ENCODE results near the gene MYMK. TPM values are rescaled to one million over a fixed set of nuclear protein-coding genes. Genes with fewer than 3 reads are reported as not detected.
A peak's percentile ranks its signal among the peaks of the same experiment; 100 is the strongest.

MYMK gene
- total RNA-seq, 1 experiment from 2014 or later = not detected

DNA sequence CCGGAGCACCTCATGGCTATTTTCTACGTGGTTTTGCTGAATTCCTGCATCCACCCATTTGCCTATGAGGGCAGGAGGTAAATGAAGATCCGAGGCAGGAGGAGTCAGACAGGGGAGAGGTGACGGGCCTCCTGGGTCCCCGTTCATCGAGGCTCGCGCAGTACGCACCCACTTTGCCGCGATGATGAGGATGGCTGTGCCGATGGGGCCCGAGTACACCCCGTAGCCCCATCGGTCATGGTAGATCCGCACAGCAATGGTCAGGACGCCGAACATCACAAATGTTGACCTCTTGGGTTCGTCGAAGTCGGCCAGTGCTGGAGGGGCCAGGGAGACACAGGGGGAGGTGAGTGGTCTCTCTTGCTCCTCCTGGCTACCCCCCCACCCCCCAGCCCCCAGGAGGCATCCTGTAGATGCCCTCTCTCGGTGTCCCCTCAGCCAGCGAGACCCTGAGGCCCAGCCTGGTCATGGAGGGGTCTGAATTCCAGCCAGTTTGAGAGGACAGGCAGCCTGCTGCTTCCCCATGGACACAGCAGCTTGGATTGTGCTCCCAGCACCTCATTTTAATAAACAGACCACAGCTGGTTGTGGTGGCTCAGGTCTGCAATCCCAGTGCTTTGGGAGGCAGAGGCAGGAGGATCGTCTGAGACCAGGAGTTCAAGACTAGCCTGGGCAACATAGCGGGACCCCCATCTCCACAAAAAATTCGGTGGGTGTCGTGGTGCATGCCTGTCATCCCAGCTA lies 5.9 kb downstream of the MYMK start:
- no peak for DNase-seq (ENCODE audit: low spot score)

GRCh38 chr9:133518200-133518599 lies 6.6 kb downstream of the MYMK start:
- no peak for DNase-seq (ENCODE audit: low spot score)

GRCh38 chr9:133517711-133518110 lies 7.0 kb downstream of the MYMK start:
- no peak for DNase-seq (ENCODE audit: low spot score)

GRCh38 chr9:133516961-133517350 lies 7.8 kb downstream of the MYMK start:
- no peak for DNase-seq (ENCODE audit: low spot score)

- DNase-seq (ENCODE audit: low spot score) = no peak
Measured at GRCh38 chr9:133516256-133516960, 8.4 kb downstream of the MYMK start.

DNA sequence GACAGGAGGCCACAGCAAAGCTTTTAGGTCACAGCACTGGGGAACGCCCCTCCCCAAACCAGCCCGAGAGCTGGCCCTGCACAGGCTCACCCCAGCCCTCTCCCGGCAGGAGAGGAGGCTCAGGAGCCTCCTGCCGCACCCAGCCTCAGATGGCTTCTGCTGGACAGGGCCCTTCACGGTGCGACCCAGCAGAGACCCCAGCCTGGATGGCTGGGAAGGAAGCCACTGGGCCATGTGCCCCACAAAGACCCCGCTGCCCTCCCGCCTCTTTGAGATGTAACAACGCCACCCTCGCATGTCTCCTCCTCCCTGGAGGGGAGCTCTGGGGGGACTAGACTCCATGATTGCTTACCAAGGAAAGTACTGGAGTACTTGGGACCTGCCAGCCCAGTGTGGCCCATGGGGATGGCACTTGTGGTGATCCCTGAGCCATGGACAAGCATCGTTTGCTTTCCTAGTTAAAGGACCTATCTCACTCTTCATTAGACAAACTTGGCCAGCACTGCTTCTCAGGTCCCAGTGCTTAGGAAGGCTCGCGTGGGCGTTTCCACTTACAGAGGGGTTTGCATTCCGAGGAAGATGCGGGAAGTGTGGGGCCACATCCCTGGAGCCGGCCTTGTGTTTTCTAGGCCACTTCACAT lies 9.0 kb downstream of the MYMK start:
- no peak for DNase-seq (ENCODE audit: low spot score)

DNA sequence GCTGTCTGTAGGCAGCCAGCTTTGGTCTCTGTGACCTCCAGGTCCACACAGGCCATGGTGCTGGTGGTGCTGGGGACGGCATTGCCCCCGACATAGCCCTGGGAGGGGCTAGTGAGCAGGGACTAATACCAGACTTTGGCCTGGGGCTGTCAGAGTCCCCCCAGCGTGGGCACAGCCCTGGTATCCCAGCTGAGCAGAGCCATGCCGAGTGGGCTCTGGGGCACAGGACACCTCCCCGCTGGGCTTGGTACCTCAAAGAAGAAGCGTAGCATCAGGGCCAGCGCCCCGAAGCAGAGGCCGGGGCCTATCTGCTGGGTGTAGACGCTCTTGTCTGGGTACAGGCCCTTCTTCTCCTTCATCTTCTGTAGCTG lies 9.5 kb downstream of the MYMK start:
- DNase-seq (ENCODE audit: low spot score) = no peak

GRCh38 chr9:133514460-133515239 lies 10.1 kb downstream of the MYMK start:
- DNase-seq (ENCODE audit: low spot score) = no peak

- no peak for DNase-seq (ENCODE audit: low spot score)
Measured at GRCh38 chr9:133513214-133514100, 11.3 kb downstream of the MYMK start.

DNA sequence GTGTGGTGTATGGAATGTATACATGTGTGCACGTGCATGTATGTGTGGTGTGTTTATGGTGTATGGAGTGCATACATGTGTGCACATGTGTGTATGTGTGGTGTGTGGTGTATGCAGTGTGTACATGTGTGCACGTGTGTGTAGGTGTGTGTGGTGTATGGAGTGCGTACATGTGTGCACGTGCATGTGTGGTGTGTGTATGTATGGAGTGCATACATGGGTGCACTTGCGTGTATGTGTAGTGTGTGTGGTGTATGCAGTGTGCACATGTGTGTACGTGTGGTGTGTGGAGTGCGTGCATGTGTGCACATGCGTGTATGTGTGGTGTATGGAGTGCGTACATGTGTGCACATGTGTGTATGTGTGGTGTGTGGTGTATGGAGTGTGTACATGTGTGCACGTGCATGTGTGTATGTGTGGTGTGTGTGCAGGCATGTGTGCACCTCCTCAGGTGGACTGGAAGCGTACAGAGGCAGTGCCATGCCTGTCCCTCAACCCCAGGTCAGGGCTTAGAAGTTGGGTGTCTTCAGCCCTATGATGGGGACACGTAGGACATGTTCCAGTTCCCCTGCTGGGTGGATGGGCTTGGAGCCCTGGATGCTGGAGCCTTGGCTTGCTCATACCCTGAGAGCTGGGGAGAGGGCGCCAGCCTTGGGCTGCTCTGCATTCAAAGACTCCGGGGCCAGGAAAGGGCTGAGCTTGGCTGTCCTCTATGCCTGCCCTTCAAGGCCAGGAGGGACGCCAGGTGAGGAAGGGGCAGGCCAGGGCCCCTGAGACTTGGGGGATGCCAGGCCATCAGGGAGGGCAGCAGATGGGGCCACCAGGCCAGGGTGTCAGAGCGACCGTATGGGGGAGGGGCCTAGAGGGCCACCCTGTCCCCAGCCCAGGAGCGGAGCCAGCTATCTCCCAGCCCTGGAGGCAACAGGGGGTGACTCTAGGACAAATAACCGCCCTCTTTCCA lies 12.2 kb downstream of the MYMK start:
- DNase-seq (ENCODE audit: low spot score) = no peak

- DNase-seq (ENCODE audit: low spot score) = no peak
Measured at GRCh38 chr9:133511607-133512006, 13.2 kb downstream of the MYMK start.

DNA sequence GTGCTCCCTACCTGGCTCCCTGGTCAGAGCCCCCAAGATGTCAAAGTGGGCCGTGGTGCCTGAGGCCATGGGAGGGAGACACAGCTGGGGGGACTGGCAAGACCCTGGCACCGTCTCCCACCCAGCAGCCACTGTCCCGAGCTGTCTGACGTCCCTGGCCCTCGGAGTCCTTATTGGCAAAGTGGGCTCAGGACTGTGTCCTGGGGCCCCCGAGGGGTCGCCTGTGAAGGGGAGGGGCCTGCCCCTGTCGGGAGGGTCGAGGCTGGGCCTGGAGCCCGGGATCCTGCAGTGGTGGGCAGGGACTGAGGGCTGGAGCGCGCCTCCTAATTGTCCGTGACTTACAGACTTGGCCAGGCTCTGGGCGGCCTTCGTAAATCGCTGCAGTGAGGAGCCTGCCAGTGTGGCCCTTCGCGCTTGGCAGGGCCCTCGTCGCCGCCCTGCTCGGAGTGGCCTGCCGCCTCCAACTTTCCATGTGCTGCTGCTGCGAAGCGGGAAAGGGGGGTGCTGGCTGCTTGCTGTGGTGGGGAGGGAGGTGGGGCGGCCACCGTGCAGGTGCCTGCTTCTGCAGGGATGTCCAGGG lies 13.7 kb downstream of the MYMK start:
- no peak for DNase-seq (ENCODE audit: low spot score)

DNA sequence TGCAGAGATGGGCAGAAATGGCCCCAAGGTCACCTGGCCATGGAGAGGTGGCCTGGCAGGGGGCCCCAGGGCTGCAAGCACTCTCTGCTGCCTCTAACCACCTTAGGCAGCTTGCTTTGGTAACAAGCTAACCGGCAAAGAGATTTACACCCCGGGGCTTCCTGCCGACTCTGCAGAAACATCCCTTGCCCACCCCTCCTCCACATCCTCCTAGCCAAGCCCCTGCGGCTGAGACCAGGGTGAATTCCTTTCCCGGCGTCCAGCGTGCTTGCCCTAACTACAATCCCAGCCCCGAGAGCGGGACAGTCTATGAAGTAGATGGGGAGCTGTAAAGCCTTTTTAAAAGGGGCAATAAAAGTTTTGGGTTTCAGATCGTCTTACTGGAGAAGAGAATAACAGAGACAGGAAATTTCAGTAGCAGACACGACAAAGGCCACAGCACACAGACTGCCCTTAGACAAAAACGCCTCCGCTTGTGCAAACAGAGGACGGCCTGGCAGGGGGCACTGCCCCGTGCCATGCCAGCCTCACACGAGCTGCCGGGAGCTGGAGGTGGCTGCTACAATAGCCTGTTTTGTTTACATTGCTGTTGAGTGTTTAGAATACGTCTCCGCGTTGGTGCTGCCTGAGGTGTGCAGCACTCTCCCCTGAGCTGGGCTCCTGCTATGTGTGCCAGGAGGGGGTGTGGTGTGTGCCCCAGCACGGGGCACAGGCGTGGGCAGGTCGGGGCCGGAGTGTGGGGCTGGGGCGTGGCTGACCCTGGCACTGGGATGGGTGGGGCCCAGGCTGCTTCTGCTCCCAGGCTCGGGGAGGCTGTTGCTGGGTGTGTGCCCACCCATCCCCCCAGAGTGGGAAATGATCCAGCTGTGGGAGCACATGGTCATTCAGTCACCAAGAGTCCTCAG lies 15.3 kb downstream of the MYMK start:
- DNase-seq (ENCODE audit: low spot score) = peak; percentile 85

GRCh38 chr9:133508046-133508445 lies 16.7 kb downstream of the MYMK start:
- no peak for DNase-seq (ENCODE audit: low spot score)

- DNase-seq (ENCODE audit: low spot score) = no peak
Measured at GRCh38 chr9:133507246-133507965, 17.4 kb downstream of the MYMK start.

DNA sequence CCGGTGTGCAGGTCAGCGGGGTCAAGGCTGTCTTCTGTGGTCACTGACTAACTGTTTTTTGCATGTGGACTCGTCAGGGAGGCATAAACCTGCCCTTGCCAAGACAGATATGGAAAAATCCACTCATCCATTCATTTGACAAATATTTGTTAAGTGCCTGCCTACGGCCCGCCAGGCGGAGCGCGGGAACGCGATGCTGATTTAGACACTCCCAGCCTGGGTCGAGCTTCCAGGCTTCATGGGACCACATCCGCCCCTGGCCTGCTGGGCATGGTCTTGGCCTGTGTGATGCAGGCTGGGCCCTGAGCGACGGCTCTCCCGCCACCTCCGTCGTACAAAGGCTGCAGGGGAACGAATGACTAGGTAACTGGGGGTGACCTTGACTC lies 18.1 kb downstream of the MYMK start:
- peak; percentile 46 for DNase-seq (ENCODE audit: low spot score)

DNA sequence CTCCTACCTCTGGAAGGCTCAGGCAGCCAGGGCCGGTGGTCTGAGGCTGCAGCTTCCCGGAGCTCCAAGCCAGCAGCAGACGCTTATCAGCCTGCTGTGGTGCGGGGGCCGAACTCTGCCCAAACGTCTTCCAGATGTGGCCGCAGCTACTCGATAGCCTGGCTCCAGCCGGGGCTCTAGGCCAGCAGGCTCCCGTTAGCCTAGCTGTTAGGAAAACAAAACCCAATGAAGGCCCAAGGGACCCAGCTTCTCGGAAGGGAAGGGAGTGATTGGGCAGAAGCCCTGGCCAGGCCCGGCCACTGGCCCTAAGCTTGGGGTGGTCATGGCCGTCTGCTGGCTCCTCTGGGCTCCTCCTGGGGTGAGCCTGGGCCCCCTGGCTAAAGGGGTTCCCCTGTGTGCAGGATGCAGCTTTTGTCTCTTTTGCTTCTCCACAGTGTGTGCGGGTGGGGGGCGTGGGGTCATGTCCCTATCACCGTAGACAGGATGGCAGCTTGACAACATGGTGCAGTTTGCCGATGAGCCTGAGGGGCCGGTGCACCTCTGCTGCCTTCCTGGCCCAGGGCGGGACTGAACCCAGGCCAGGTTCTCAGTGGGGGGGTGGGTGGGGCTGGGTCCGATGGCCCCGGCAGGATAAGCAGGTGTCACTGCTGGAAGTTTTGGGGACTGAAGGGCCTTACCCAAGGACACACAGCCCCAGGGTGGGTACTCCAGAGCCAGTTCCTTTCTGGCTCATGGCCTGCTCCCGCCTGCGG lies 18.7 kb downstream of the MYMK start:
- no peak for DNase-seq (ENCODE audit: low spot score)

Measured in H4 (cell line).